ENCODE data around the gene KIF18B.

- TF ChIP-seq ZNF274 (IDR thresholded peaks at IDR 0.05; ENCODE audit: low read depth, low read length) (no peak), YY1 (IDR thresholded peaks at IDR 0.05; ENCODE audit: insufficient read depth, insufficient read length) (no peak), SUZ12 (IDR thresholded peaks at IDR 0.05; ENCODE audit: extremely low read depth, insufficient read depth, insufficient read length) (no peak)
Observed at GRCh38 chr17:44982113-44982702, 34.6 kb upstream of the KIF18B start.

Measured in NT2/D1 (cell line).